DND-41 (cell line): ENCODE results near the gene NODAL.
"Not testable (repeated sequence)": the region's sequence is repeated elsewhere in the genome, so short reads cannot be mapped to it uniquely, and the experiment has no call there.

Experiments
- ATAC-seq: fragments of 200-7000 bp; cut with Tn5 transposase; 3 replicates; pipeline ENCODE4 v1.9.1; 2021; ENCODE audit warnings: low read depth; ENCODE audit not compliant: insufficient read depth
- DNase-seq: peaks from one replicate; pipeline ENCODE4 v3.0.0-alpha.2; 2020
- H2AFZ ChIP-seq: 2 replicates; pipeline ENCODE4 v1.6.0; 2012; ENCODE audit warnings: low read depth, low read length
- H3K27ac ChIP-seq: 2 replicates; pipeline ENCODE4 v1.5.1; 2012; ENCODE audit warnings: low read length, inconsistent platforms
- H3K27me3 ChIP-seq: fragments of 200-600 bp; sonication (generic); 2 replicates; pipeline ENCODE4 v1.6.0; 2012; ENCODE audit warnings: low read length, mild to moderate bottlenecking, inconsistent platforms; ENCODE audit not compliant: insufficient read depth, poor library complexity
- H3K36me3 ChIP-seq: 2 replicates; pipeline ENCODE4 v1.5.1; 2012; ENCODE audit warnings: low read length, inconsistent platforms; ENCODE audit not compliant: insufficient read depth
- H3K4me1 ChIP-seq: 2 replicates; pipeline ENCODE4 v1.5.1; 2012; ENCODE audit warnings: mild to moderate bottlenecking, low read length; ENCODE audit not compliant: insufficient read depth
- H3K4me2 ChIP-seq: 2 replicates; pipeline ENCODE4 v1.6.0; 2012; ENCODE audit warnings: mild to moderate bottlenecking, moderate library complexity, low read length, inconsistent platforms; ENCODE audit not compliant: insufficient read depth
- H3K4me3 ChIP-seq, 2 experiments: fragments of 200-600 bp in 1 of 2; shearing (Covaris generic) in 1 of 2; 2 replicates each; pipeline ENCODE4 v1.5.1; 2012 to 2016; ENCODE audit warnings: inconsistent platforms in 2 of 2, low read length in 2 of 2, mild to moderate bottlenecking in 2 of 2, low read depth in 1 of 2, moderate library complexity in 1 of 2
- H3K79me2 ChIP-seq: 2 replicates; pipeline ENCODE4 v1.6.0; 2012; ENCODE audit warnings: low read length, inconsistent platforms; ENCODE audit not compliant: insufficient read depth
- H3K9ac ChIP-seq: 2 replicates; pipeline ENCODE4 v1.6.0; 2012; ENCODE audit warnings: low read depth, mild to moderate bottlenecking, inconsistent platforms, low read length, moderate library complexity
- H3K9me3 ChIP-seq: 2 replicates; pipeline ENCODE4 v1.5.1; 2012; ENCODE audit warnings: low read length, moderate library complexity, mild to moderate bottlenecking, inconsistent platforms; ENCODE audit not compliant: insufficient read depth, severe bottlenecking
- H4K20me1 ChIP-seq: 2 replicates; pipeline ENCODE4 v1.6.0; 2012; ENCODE audit warnings: low read length; ENCODE audit not compliant: insufficient read depth
- CTCF ChIP-seq: IDR thresholded peaks from 2 replicates; pipeline ENCODE4 v1.5.1; 2012; ENCODE audit warnings: borderline replicate concordance, low read length, moderate library complexity, mild to moderate bottlenecking; ENCODE audit not compliant: poor library complexity, severe bottlenecking; ENCODE audit errors: extremely low read depth
- EZH2 ChIP-seq: IDR thresholded peaks from 3 replicates; pipeline ENCODE4 v1.6.1; 2012; ENCODE audit warnings: borderline replicate concordance, low read depth, mild to moderate bottlenecking, moderate library complexity, low read length, inconsistent platforms; ENCODE audit not compliant: severe bottlenecking

NODAL gene

GRCh38 chr10:70441161-70441894, at the start of gene NODAL:
TSS of gene NODAL (minus strand) at chr10:70441681. CDS start at chr10:70441667, 14 bp downstream.
- H4K20me1 ChIP-seq, result no peaks in the 10 kb centered on the region; the same call in 1 of the 2 replicates
- H3K4me3 ChIP-seq, result no peak within 1 kb of the TSS
- H3K4me1 ChIP-seq, result no peaks in the 10 kb centered on the region
- no peak within 1 kb of the TSS for H3K9ac ChIP-seq
- DNase-seq (no peak), ATAC-seq (no peak)
- TF ChIP-seq EZH2 (no peak), CTCF (no peak)
- H3K36me3 ChIP-seq, result no peaks in the 10 kb centered on the region
- no peaks in the 10 kb centered on the region for H3K27me3 ChIP-seq
- no peak within 1 kb of the TSS for H3K27ac ChIP-seq
- H2AFZ ChIP-seq, result no peak within 1 kb of the TSS
- no peak within 1 kb of the TSS for H3K4me2 ChIP-seq
- no peaks in the 10 kb centered on the region for H3K79me2 ChIP-seq
- H3K9me3 ChIP-seq, result no peaks in the 10 kb centered on the region

GRCh38 chr10:70490142-70490541, 48.7 kb upstream of the NODAL start:
- H4K20me1 ChIP-seq, result peaks cover 10% of the 10 kb centered on the region; the same call in 1 of the 2 replicates
- peaks cover 3% of the 10 kb centered on the region for H3K36me3 ChIP-seq
- no peaks in the 10 kb centered on the region for H3K27me3 ChIP-seq
- peaks cover 14% of the 10 kb centered on the region for H3K4me1 ChIP-seq
- H3K9me3 ChIP-seq, result no peaks in the 10 kb centered on the region
- no peak overlapping the region for H3K9ac ChIP-seq
- no peak overlapping the region for H3K27ac ChIP-seq
- H3K4me3 ChIP-seq, result no peak overlapping the region
- H2AFZ ChIP-seq, result no peak overlapping the region
- TF ChIP-seq CTCF (no peak), EZH2 (no peak)
- DNase-seq, result no peak
- no peak overlapping the region for H3K4me2 ChIP-seq
- no peaks in the 10 kb centered on the region for H3K79me2 ChIP-seq
- no peak for ATAC-seq

GRCh38 chr10:70487824-70488223, 46.3 kb upstream of the NODAL start:
- H3K9ac ChIP-seq, result no peak overlapping the region
- no peak for DNase-seq
- ATAC-seq, result no peak
- TF ChIP-seq EZH2, result no peak
- no peak for TF ChIP-seq CTCF
- H3K9me3 ChIP-seq, result no peaks in the 10 kb centered on the region
- H4K20me1 ChIP-seq, result peaks cover 7% of the 10 kb centered on the region; the same call in 1 of the 2 replicates
- no peak overlapping the region for H3K4me2 ChIP-seq
- no peaks in the 10 kb centered on the region for H3K4me1 ChIP-seq
- H3K27me3 ChIP-seq, result no peaks in the 10 kb centered on the region
- no peaks in the 10 kb centered on the region for H3K79me2 ChIP-seq
- H3K27ac ChIP-seq, result no peak overlapping the region
- peaks cover 3% of the 10 kb centered on the region for H3K36me3 ChIP-seq
- H3K4me3 ChIP-seq, result no peak overlapping the region
- H2AFZ ChIP-seq, result no peak overlapping the region

- ATAC-seq, H3K27ac ChIP-seq, H3K9ac ChIP-seq, H3K79me2 ChIP-seq, H3K27me3 ChIP-seq, H2AFZ ChIP-seq, H3K4me2 ChIP-seq, H3K9me3 ChIP-seq, H3K4me3 ChIP-seq, H3K36me3 ChIP-seq, DNase-seq: not testable (repeated sequence)
- Histone ChIP-seq H4K20me1 (peaks cover 33% of the 10 kb centered on the region), H3K4me1 (peaks cover 26% of the 10 kb centered on the region)
Observed at GRCh38 chr10:70483872-70484271, 42.4 kb upstream of the NODAL start.
